Testis (tissue), 3 donors: ENCODE measurements around the gene TMEM144. TPM values are rescaled to one million over a fixed set of nuclear protein-coding genes. Genes with fewer than 3 reads are reported as not detected.
"Not testable (repeated sequence)": the region's sequence is repeated elsewhere in the genome, so short reads cannot be mapped to it uniquely, and the experiment has no call there.

Experiments used
- DNase-seq: peaks from one replicate; pipeline ENCODE4 v3.0.0-alpha.2; 2019
- H3K27ac ChIP-seq, 2 donors: fragments of 200-600 bp; sonication (generic); one replicate each; pipeline ENCODE4 v1.5.1; 2019
- H3K27me3 ChIP-seq: fragments of 200-600 bp; sonication (generic); one replicate; pipeline ENCODE4 v1.5.1; 2019
- H3K36me3 ChIP-seq: fragments of 200-600 bp; sonication (generic); one replicate; pipeline ENCODE4 v1.5.1; 2017; ENCODE audit warnings: low read depth; ENCODE audit errors: missing control alignments
- H3K4me1 ChIP-seq: fragments of 200-600 bp; sonication (generic); one replicate; pipeline ENCODE4 v1.5.1; 2019
- H3K4me3 ChIP-seq, 2 donors: fragments of 200-600 bp; sonication (generic); one replicate each; pipeline ENCODE4 v1.5.1; 2017 to 2019
- H3K9me3 ChIP-seq: fragments of 200-600 bp; sonication (generic); one replicate; pipeline ENCODE4 v1.5.1; 2017
- CTCF ChIP-seq, 3 experiments: fragments of 450-650 bp in 2 of 3; fragments of 200-600 bp in 1 of 3; sonication (generic) in 1 of 3; IDR thresholded peaks; one replicate each; pipeline ENCODE4 v1.5.1; 2016 to 2019; ENCODE audit warnings: antibody characterized with exemption in 3 of 3, mild to moderate bottlenecking in 2 of 3, moderate library complexity in 1 of 3
- POLR2A ChIP-seq: fragments of 450-650 bp; IDR thresholded peaks from one replicate; pipeline ENCODE4 v1.6.1; 2017; ENCODE audit warnings: antibody characterized with exemption, mild to moderate bottlenecking, moderate library complexity
- WGBS, 2 donors: methylation state at CpG; one replicate each; pipeline ENCODE4 v1.1.5; 2018; 5-methylcytosine and 5-hydroxymethylcytosine counted together
- intact Hi-C: fragments of 100-400 bp; cut with DNase I; formaldehyde crosslinking; loops from one replicate; pipeline ENCODE4 v1.15.1; 2023; ENCODE audit warnings: low total_unique reads
- polyA plus RNA-seq: library from polyadenylated mRNA; stranded (reverse); fragments of 350-450 nt; fragmentation: Illumina TruSeq; extraction: RNeasy Lipid Tissue Mini Kit (QIAGEN cat#74804); gene quantifications from one replicate; pipeline ENCODE4 v1.2.3, GENCODE V29; 2014; ENCODE audit warnings: low read depth, low replicate concordance; ENCODE audit not compliant: insufficient read depth
- total RNA-seq, 2 donors: library from RNA; depleted of rRNA; stranded (reverse); fragments of >200 nt; gene quantifications; one replicate each; pipeline ENCODE4 v1.2.3, GENCODE V29; 2016

The TMEM144 gene
- total and polyA plus RNA-seq, 3 donors from 2014 or later = 24.2 to 45.4 (median 44.6) TPM

GRCh38 chr4:158274636-158275035 is 64.3 kb downstream of the TMEM144 start:
- DNase-seq = no peak
- WGBS, 2 donors = 87 to 89% methylated on average over 5 of the region's 5 CpGs
- TF ChIP-seq POLR2A (no peak), CTCF (IDR thresholded peaks at IDR 0.05) (no peak)
- H3K9me3 ChIP-seq = no peaks in the 10 kb centered on the region
- no peaks in the 10 kb centered on the region for H3K36me3 ChIP-seq
- no peak overlapping the region for H3K4me3 ChIP-seq
- H3K4me1 ChIP-seq = no peaks in the 10 kb centered on the region
- no peak overlapping the region for H3K27ac ChIP-seq
- H3K27me3 ChIP-seq = no peaks in the 10 kb centered on the region
- intact Hi-C loops = no loop called here

- DNase-seq = no peak
- Histone ChIP-seq H3K36me3 (no peaks in the 10 kb centered on the region), H3K4me1 (no peaks in the 10 kb centered on the region), H3K27ac (no peak overlapping the region), H3K9me3 (no peaks in the 10 kb centered on the region), H3K4me3 (no peak overlapping the region), H3K27me3 (no peaks in the 10 kb centered on the region)
- TF ChIP-seq POLR2A = no peak
- TF ChIP-seq CTCF (IDR thresholded peaks at IDR 0.05) = no peak
- intact Hi-C loops = no loop called here
- WGBS, 2 donors = 92 to 95% methylated on average over 8 of the region's 8 CpGs
Observed at GRCh38 chr4:158277558-158277957, 67.3 kb downstream of the TMEM144 start.

- H3K27ac ChIP-seq, H3K36me3 ChIP-seq, H3K27me3 ChIP-seq, H3K4me3 ChIP-seq, H3K9me3 ChIP-seq, DNase-seq, H3K4me1 ChIP-seq, intact Hi-C loops: not testable (repeated sequence)
- WGBS, 2 donors = 79 to 92% methylated on average over 1 of the region's 1 CpG
Observed at GRCh38 chr4:158279052-158279451, 68.8 kb downstream of the TMEM144 start.

- no peaks in the 10 kb centered on the region for H3K9me3 ChIP-seq
- intact Hi-C loops = no loop called here
- H3K36me3 ChIP-seq = no peaks in the 10 kb centered on the region
- H3K27ac ChIP-seq = no peak overlapping the region
- TF ChIP-seq CTCF (IDR thresholded peaks at IDR 0.05) (no peak), POLR2A (no peak)
- no peaks in the 10 kb centered on the region for H3K4me1 ChIP-seq
- H3K27me3 ChIP-seq = no peaks in the 10 kb centered on the region
- no peak for DNase-seq
- WGBS, 2 donors = 76 to 79% methylated on average over 5 of the region's 5 CpGs
- no peak overlapping the region for H3K4me3 ChIP-seq
Observed at GRCh38 chr4:158280856-158281255, 70.6 kb downstream of the TMEM144 start.

GRCh38 chr4:158282252-158282651 is 72.0 kb downstream of the TMEM144 start:
- intact Hi-C loops = no loop called here
- TF ChIP-seq POLR2A (no peak), CTCF (IDR thresholded peaks at IDR 0.05) (no peak)
- Histone ChIP-seq H3K4me1 (no peaks in the 10 kb centered on the region), H3K9me3 (no peaks in the 10 kb centered on the region), H3K27ac (no peak overlapping the region), H3K27me3 (no peaks in the 10 kb centered on the region), H3K36me3 (no peaks in the 10 kb centered on the region), H3K4me3 (no peak overlapping the region)
- no peak for DNase-seq
- 79 to 88% methylated on average over 3 of the region's 3 CpGs for whole genome bisulfite sequencing, 2 donors
